ENCODE results near the gene TLE4. TPM values are rescaled to one million over a fixed set of nuclear protein-coding genes. Genes with fewer than 3 reads are reported as not detected.

Gene TLE4
- polyA plus RNA-seq, 6 donors from 2014 or later, result 13.1 to 34.6 (median 26.0) TPM

GRCh38 chr9:79700607-79701360 is 129.0 kb downstream of the TLE4 start:
- no peak for DNase-seq
- Mint-ChIP-seq H3K4me1 (peaks cover 11 to 51% (median 20%) of the 10 kb centered on the region in 3 donors), H3K27me3 (no peaks in the 10 kb centered on the region)

GRCh38 chr9:79701651-79702050 is 129.9 kb downstream of the TLE4 start:
- H3K4me1 Mint-ChIP-seq, result peaks cover 10 to 50% (median 20%) of the 10 kb centered on the region in 3 donors
- peak overlapping the region in 3 of 6 donors; percentile 13 to 84 (median 24) for H3K27ac Mint-ChIP-seq
- ATAC-seq (ENCODE audit: low read depth in 2 of 2) (peak; percentile 58 to 73), DNase-seq (peak; percentile 7)
- no peaks in the 10 kb centered on the region for H3K27me3 Mint-ChIP-seq
- H3K9me3 Mint-ChIP-seq, result no peaks in the 10 kb centered on the region
- H3K36me3 Mint-ChIP-seq, result peaks cover 20 to 25% of the 10 kb centered on the region in 2 donors
- H3K4me3 Mint-ChIP-seq, result no peak overlapping the region

More at GRCh38 chr9:79700607-79701360, 129.0 kb downstream of the TLE4 start:
- Mint-ChIP-seq H3K27ac (peak overlapping the region in 1 of 6 donors; percentile 69), H3K36me3 (peaks cover 17 to 20% of the 10 kb centered on the region in 2 donors), H3K4me3 (no peak overlapping the region), H3K9me3 (no peaks in the 10 kb centered on the region)
- ATAC-seq (ENCODE audit: low read depth in 2 of 2), result no peak

GRCh38 chr9:79705704-79706103 is 133.9 kb downstream of the TLE4 start:
- H3K27ac Mint-ChIP-seq, result peak overlapping the region in 1 of 6 donors; percentile 49
- ATAC-seq (ENCODE audit: low read depth in 2 of 2) (no peak), DNase-seq (no peak)
- H3K36me3 Mint-ChIP-seq, result peaks cover 41 to 52% of the 10 kb centered on the region in 2 donors
- H3K27me3 Mint-ChIP-seq, result no peaks in the 10 kb centered on the region
- H3K4me1 Mint-ChIP-seq, result peaks cover 10 to 26% (median 11%) of the 10 kb centered on the region in 3 donors
- H3K4me3 Mint-ChIP-seq, result no peak overlapping the region
- H3K9me3 Mint-ChIP-seq, result no peaks in the 10 kb centered on the region

GRCh38 chr9:79706512-79706911 is 134.7 kb downstream of the TLE4 start:
- Mint-ChIP-seq H3K4me3 (no peak overlapping the region), H3K36me3 (peaks cover 47 to 56% of the 10 kb centered on the region in 2 donors), H3K9me3 (no peaks in the 10 kb centered on the region), H3K27ac (no peak overlapping the region), H3K4me1 (peaks cover 8 to 18% (median 12%) of the 10 kb centered on the region in 3 donors), H3K27me3 (no peaks in the 10 kb centered on the region)
- ATAC-seq (ENCODE audit: low read depth in 2 of 2) (no peak), DNase-seq (no peak)

- H3K36me3 Mint-ChIP-seq, result peaks cover 47 to 55% of the 10 kb centered on the region in 2 donors
- peaks cover 4 to 10% (median 6%) of the 10 kb centered on the region in 3 donors for H3K4me1 Mint-ChIP-seq
These were observed 135.8 kb downstream of the TLE4 start for GRCh38 chr9:79707589-79707988.

GRCh38 chr9:79708541-79708940 is 136.8 kb downstream of the TLE4 start:
- H3K27ac Mint-ChIP-seq, result peak overlapping the region in 1 of 6 donors; percentile 76
- no peak overlapping the region for H3K4me3 Mint-ChIP-seq
- H3K4me1 Mint-ChIP-seq, result peaks cover under 1 to 6% (median 4%) of the 10 kb centered on the region in 3 donors
- peaks cover 51 to 59% of the 10 kb centered on the region in 2 donors for H3K36me3 Mint-ChIP-seq
- no peaks in the 10 kb centered on the region for H3K9me3 Mint-ChIP-seq
- H3K27me3 Mint-ChIP-seq, result no peaks in the 10 kb centered on the region
- DNase-seq, result no peak
- no peak for ATAC-seq (ENCODE audit: low read depth in 2 of 2)

More at GRCh38 chr9:79707589-79707988, 135.8 kb downstream of the TLE4 start:
- ATAC-seq (ENCODE audit: low read depth in 2 of 2), result no peak
- Mint-ChIP-seq H3K27ac (peak overlapping the region in 1 of 6 donors; percentile 67), H3K4me3 (no peak overlapping the region), H3K27me3 (no peaks in the 10 kb centered on the region), H3K9me3 (no peaks in the 10 kb centered on the region)
- no peak for DNase-seq

- ATAC-seq (ENCODE audit: low read depth in 2 of 2) (no peak), DNase-seq (no peak)
- peaks cover 0 to 6% (median 4%) of the 10 kb centered on the region in 3 donors for H3K4me1 Mint-ChIP-seq
- no peaks in the 10 kb centered on the region for H3K9me3 Mint-ChIP-seq
- peaks cover 54 to 55% of the 10 kb centered on the region in 2 donors for H3K36me3 Mint-ChIP-seq
- H3K27me3 Mint-ChIP-seq, result no peaks in the 10 kb centered on the region
- H3K27ac Mint-ChIP-seq, result peak overlapping the region in 2 of 6 donors; percentile 26 to 30
- no peak overlapping the region for H3K4me3 Mint-ChIP-seq
These were observed 138.2 kb downstream of the TLE4 start for GRCh38 chr9:79709743-79710674.

- DNase-seq, result no peak
- H3K4me1 Mint-ChIP-seq, result peaks cover 0 to 6% (median 4%) of the 10 kb centered on the region in 3 donors
- H3K36me3 Mint-ChIP-seq, result peaks cover 39 to 44% of the 10 kb centered on the region in 2 donors
- H3K27me3 Mint-ChIP-seq, result no peaks in the 10 kb centered on the region
- no peak for ATAC-seq (ENCODE audit: low read depth in 2 of 2)
- H3K27ac Mint-ChIP-seq, result no peak overlapping the region
- H3K9me3 Mint-ChIP-seq, result no peaks in the 10 kb centered on the region
- H3K4me3 Mint-ChIP-seq, result no peak overlapping the region
These were observed 140.1 kb downstream of the TLE4 start for GRCh38 chr9:79711874-79712273.

GRCh38 chr9:79719021-79719420 is 147.3 kb downstream of the TLE4 start:
- Mint-ChIP-seq H3K27ac (no peak overlapping the region), H3K9me3 (no peaks in the 10 kb centered on the region), H3K27me3 (no peaks in the 10 kb centered on the region), H3K4me3 (no peak overlapping the region), H3K36me3 (peaks cover 34 to 49% of the 10 kb centered on the region in 2 donors), H3K4me1 (no peaks in the 10 kb centered on the region)
- DNase-seq (no peak), ATAC-seq (ENCODE audit: low read depth in 2 of 2) (no peak)

- Mint-ChIP-seq H3K27me3 (no peaks in the 10 kb centered on the region), H3K9me3 (no peaks in the 10 kb centered on the region)
These were observed 148.2 kb downstream of the TLE4 start for GRCh38 chr9:79719989-79720388.

GRCh38 chr9:79731171-79731890 is 159.6 kb downstream of the TLE4 start:
- H3K27ac Mint-ChIP-seq, result no peak overlapping the region

More at GRCh38 chr9:79719989-79720388, 148.2 kb downstream of the TLE4 start:
- ATAC-seq (ENCODE audit: low read depth in 2 of 2), result no peak
- no peak overlapping the region for H3K4me3 Mint-ChIP-seq
- no peaks in the 10 kb centered on the region for H3K4me1 Mint-ChIP-seq
- peaks cover 38 to 46% of the 10 kb centered on the region in 2 donors for H3K36me3 Mint-ChIP-seq
- H3K27ac Mint-ChIP-seq, result no peak overlapping the region
- no peak for DNase-seq

GRCh38 chr9:79735023-79735779 is 163.4 kb downstream of the TLE4 start:
- Mint-ChIP-seq H3K27me3 (no peaks in the 10 kb centered on the region), H3K27ac (no peak overlapping the region), H3K4me1 (peaks cover 0 to 3% (median 0%) of the 10 kb centered on the region in 3 donors), H3K4me3 (no peak overlapping the region), H3K36me3 (peaks cover 0 to 14% of the 10 kb centered on the region in 2 donors), H3K9me3 (peaks cover 0 to 11% (median 8%) of the 10 kb centered on the region in 7 donors)
- DNase-seq (no peak), ATAC-seq (ENCODE audit: low read depth in 2 of 2) (no peak)

More at GRCh38 chr9:79731171-79731890, 159.6 kb downstream of the TLE4 start:
- Mint-ChIP-seq H3K36me3 (peaks cover 0 to 24% of the 10 kb centered on the region in 2 donors), H3K9me3 (peaks cover 0 to 10% (median 8%) of the 10 kb centered on the region in 7 donors), H3K27me3 (no peaks in the 10 kb centered on the region), H3K4me1 (peaks cover 0 to 3% (median 0%) of the 10 kb centered on the region in 3 donors), H3K4me3 (no peak overlapping the region)
- ATAC-seq (ENCODE audit: low read depth in 2 of 2), result no peak
- no peak for DNase-seq
